Measurements from ENCODE around the gene ACOXL.

ACOXL gene

DNA sequence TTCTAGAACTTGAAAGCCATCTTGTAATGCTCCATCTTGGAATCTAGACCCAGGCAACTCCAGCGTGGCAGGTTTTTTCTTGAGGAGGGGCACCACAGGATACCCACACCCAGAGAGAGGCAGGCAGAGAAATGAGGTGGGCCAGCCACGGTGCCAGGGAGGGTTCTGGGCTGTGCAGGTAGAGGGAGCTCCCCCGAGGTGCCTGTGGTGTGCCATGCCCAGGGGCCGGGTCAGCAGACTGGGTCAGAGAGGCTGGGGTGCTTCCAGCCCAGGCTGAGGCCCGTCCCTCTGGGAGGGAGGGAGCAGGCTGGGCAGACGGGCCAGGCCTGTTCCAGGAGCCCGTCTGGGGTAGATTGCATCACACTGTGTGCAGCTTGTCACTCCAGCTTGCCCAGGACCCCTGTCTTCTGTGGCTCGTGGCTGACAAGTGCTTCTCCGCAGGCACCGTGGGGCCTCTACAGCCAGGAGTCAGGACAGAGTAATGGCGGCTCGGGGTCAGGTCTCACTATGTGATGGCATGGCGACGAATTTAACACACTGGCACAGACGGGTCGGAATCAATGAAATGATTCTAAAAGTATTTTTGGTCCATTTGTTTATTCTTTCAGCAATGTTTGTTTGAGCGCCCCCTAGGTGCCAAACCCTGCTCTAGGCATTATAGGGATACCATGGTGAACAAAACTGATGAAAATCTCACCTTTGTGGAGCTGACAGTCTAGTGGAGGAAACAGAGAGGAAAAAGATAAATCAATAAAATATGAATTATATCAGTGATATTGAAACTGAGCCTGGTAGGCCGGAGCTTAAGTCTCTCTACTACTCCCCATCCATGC is 144.0 kb downstream of the ACOXL start:
- no peak for DNase-seq (ENCODE audit: low read depth)

DNA sequence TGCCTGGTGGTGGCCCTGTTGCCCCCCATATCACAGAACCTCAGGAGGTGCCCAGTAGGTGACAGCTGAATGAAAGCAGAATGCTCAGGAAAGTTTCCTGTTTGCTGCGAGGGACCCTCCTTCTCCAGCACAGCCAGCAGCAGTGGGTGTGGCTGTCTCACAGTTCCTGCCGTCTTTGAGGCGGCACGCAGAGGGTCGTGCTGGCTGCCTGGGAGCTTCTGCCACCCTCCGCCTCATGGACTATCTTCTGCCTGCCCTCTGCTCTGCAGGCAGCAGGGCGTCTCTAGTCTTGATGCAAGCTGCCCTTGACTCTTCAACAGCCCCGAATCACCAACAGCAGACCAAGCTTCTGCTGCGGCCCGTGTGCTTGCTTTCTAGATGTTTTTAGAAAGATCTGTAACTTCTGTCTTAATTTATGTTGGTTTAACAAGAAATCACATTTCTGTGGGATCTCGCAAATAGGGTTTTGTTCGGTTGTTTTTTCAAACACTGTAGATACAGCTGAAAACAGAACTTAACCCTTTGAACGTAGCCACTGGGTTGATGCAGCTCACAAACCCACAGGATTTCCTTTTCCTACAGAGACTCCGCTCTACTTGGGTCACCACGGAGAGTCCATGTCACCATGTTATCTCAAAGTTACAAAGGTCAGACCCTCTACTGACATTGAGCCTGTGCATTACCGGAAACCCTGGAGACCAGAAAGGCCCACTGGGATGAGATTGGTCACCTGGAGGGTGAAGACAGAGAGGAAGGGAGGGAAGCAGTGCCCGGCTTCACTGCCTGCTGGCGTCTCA is 144.9 kb downstream of the ACOXL start:
- DNase-seq (ENCODE audit: low read depth) = no peak

DNA sequence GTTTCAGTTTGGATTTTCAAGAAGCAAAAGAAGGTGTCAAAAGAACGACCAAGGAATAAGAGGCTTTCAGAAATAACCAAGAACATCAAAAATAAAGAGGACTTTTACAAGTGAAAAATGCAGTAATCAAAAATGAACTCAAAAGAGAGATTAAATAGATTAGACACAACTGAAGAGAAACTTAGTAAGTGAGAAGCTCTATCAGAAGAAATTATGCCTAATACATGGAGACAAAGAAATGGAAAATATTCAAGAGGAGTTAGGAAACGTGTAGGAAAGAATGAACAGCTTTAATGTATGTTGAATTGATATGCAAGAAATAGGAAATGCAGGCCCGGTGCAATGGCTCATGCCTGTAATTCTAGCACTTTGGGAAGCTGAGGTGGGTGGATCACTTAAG is 145.8 kb downstream of the ACOXL start:
- no peak for DNase-seq (ENCODE audit: low read depth)

DNA sequence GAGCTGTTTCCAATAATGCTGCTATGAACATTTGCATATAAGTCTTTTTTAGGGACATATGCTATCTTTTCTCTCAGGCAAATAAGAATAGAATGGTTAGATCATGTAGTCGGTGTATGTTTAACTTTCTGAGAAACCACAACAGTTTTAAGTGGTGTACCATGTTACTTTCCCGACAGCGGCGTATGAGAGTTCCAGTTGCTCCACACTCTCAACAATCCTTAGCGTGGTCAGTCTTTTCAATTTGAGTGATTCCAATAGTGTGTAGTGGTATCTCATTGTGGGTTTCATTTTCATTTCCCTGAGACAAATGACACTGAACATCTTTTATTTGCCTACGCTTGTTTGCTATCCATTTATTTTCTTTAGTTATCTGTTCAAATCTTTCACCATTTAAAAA is 149.5 kb downstream of the ACOXL start:
- no peak for DNase-seq (ENCODE audit: low read depth)

DNA sequence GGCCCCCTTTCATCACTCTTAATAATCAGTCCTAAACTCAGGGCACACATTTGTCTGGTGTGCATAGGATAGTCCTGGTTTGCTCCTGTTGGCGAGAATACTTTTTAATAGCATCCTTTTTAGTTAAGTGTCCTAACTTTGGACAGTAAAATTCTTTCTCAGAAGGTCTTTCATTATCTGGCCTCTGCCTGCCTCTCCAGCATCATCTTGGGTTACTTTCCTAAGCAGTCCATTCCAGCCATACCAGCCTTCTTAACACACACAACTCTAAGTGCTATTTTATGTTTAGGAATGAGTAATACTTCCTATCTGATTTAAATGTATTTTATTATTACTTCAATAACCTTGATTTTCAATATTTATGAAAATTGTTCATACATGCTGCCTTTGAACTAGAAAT is 151.0 kb downstream of the ACOXL start:
- no peak for DNase-seq (ENCODE audit: low read depth)

DNA sequence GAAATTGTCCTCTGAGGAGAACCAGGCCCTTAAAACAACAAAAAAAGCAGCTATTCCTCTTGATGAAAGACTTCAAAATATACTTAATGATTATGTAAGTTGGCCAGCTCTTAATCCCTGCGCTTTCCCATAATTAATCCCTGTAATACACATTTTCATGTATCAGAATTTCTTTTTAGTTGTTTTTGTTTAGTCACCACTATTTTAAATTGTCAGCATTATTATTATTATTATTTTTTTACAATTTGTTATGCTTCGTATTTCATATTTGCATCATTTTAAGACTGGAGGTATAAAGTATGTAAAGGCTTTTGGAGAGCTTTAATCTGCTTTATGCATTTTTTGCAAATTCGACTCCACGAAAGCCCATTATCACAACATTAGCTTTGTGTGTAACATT is 152.9 kb downstream of the ACOXL start:
- DNase-seq (ENCODE audit: low read depth) = no peak

DNA sequence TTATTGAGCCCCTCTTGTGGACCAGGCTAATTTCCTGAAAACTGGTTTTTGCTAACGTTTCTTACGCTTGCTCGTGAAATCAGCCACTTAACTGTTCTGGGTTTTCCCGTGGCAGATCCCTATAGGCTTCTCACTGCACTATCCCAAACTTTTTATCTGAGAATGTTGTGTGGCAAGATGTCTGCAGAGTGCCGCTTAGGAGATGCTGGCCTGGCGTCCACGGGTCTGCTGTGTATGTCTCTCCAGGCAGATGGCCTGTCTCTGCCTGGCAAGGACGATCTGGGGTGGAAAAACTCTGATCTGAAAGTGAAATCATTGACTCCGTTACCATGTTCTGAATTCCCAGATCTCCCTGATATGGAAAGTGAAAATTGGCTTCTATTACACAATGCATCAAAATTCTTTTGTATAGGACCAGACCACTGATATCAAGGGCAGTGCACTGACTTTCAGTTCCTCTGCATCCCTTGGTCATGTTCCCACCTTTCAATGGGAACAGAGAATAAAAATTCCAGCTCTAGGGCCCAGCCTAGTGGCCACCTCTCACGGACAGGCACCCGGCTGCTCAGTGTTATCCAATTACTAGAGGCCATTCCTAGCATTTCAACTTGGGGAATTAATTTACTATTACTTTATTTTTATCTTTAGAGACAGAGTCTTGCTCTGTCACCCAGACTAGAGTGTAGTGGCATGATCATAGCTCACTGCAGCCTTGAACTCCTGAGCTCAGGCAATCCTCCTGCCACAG is 154.6 kb downstream of the ACOXL start:
- no peak for DNase-seq (ENCODE audit: low read depth)

DNA sequence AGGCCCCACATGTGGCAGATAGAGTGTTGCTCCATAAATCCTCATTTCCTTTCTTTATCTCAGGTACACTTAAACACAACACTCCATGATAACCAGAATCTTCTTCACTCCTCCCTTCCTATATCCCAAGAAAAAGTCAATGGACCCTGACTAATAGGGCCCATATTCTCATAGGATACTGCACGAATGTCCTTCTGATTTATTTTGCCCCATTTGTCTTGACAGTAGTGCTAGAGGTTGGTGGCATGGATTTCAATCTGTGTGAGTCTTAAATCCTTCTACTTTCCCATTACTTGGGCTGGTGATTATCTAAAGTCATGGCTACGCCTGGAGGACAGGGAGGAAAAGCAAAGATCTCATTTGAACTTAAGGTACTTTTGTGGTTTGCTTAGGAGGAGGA is 156.0 kb downstream of the ACOXL start:
- DNase-seq (ENCODE audit: low read depth) = no peak

DNA sequence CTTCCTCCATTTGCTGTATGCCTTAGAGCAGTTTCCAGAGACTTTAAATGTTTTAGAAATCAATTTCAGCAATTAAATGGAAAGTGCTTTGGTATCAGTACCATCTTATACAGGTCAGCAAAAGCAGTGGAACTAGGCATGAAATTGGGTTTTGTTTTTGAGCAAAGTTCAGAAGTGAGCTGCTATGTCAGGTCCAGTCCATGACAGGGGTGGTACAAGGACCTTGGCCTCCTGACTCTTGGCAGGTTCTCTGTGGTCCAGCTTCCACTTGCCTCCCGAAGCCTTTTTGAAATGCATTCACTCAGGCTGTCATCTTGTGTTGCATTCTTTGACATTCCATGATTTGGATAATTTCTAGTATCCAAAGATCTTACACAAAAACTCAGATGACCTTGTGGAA is 159.3 kb downstream of the ACOXL start:
- DNase-seq (ENCODE audit: low read depth) = no peak

DNA sequence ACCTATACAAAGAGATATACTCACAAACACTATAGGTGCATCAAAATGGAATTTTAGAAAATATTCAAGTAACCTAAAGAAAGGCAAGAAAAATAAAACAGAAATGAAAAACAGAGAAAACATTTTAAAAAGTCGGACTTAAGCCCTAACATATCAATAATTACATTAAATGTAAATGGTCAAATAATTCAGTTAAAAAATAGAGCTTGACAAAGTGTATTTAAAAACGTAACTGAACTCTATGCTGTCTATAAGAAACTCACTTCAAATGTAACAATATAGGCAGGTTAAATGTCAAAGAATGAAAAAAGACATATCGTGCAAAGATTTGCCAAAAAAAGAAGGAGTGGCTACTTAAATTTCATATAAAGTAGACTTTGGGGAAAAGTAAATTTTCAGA is 163.9 kb downstream of the ACOXL start:
- no peak for DNase-seq (ENCODE audit: low read depth)

DNA sequence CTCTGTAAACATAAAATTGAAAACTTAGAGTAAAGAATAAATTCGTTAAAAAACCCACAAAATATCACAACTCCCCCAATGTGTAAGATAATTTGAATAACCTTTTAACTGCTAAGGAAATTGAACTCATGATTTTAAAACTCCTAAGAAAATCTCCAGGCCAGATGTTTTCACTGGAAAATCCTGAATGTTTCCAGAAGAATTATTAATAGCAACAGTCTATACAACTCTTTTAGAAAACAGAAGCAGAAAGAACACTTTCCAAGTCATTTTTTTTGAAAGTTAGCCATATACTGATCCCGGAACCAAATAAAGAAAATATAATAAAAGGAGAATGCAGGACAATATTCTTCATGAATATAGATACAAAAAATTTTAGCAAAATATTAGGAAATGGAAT is 165.6 kb downstream of the ACOXL start:
- DNase-seq (ENCODE audit: low read depth) = no peak

DNA sequence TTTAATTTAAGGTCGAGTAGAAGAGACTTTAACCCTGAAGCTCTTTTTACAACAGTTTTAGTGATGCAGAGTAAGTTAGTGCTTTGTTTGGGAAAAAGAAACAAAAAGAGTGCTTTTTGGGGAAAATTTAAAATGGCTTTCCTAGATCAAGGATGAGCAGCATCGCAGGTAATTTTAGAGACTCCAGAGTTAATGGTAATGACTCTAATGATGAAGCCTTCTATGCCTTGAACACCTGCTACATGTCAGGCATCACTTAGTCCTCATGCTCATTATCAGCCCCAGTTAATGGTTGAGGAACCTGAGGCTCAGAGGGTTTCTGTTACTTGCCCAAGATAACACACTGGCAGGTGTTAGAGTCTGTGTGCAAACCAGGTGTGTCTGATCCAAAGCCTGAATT is 167.8 kb downstream of the ACOXL start:
- no peak for DNase-seq (ENCODE audit: low read depth)

DNA sequence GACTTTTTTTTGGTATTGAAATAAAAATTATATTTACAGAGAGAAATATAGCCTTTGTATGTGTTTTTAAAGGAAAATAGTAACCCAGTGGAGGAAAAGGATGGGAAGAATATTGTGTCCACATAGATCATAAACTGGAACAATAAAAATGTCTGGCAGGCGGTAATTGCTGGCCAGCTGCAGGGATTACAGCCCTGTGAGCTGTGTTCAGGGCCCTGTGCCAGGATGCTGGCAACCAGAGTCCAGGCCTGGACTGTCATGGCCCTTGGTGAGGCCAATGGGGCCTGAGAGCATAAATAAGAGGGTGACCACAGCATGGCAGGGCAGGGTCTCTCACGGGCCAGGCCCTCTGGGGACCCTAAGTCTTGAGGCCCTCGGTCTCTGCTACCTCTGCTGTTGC is 171.2 kb downstream of the ACOXL start:
- DNase-seq (ENCODE audit: low read depth) = no peak

DNA sequence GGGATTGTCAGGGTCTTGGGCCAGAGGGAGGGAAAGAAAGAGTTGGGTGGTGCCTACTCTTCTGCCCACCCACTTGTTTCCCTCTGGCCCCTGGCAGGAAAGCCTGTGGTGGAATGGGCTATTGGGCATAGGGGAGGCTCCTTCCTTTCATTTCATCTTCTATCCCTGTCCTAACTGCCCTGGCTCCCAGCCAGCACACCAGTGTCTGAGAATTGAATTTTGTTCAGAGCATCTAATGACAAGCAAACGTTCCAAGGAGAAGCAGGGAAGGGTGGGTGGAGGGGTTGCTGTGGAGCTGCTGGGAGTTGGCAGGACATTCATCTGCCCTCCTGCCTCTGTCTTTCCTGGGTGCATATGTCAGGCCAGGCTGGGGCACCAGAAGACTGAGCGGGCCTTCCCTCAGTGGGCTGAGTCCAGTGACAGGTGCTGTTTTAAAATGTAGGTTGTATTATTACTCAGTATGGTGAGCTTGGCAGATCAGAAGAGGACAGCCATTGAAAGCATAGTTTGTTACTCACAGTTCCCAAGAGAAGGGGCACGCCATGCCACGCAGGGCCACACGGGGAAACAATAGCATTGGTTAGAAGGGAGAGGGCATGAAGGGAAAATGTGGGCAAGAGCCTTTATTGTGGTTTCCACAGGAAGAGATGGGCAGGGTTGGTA is 171.9 kb downstream of the ACOXL start:
- no peak for DNase-seq (ENCODE audit: low read depth)

DNA sequence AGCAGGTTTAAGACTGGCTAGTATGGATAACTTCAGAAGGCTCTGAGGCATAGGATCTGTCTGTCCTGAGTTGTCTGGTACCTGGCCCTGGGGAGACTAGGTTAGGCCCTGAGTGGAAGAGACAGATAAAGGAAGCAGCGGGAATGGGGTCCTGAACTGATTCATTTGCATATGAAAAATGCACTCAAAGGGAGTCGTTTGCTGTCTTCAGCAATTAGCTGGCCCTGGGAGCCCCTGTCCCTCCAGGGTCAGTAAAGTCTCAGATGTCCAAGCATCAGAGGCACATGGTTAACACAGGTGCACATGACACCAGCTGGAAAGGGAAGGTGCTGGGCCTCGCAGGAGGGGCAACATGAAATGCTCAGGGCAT is 172.4 kb downstream of the ACOXL start:
- no peak for DNase-seq (ENCODE audit: low read depth)

DNA sequence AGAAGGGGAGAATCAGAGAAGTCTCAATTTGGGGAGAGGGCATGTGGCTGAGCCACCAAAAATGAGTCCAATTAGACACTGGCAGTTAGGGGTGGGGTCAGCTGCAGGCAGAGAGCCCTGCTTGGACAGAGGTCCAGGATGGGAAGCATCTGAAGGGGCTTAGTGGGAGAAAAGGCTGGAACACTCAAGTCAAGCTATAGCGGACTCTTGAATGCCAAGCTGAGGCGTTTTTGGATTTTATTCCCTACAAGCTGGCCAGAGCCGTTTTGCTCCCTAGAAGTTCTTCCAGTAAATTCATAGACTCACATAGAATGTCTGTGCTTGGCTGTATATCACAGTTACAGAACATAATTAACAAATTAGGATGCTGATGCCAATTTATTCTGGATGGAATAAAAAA is 172.8 kb downstream of the ACOXL start:
- DNase-seq (ENCODE audit: low read depth) = no peak

DNA sequence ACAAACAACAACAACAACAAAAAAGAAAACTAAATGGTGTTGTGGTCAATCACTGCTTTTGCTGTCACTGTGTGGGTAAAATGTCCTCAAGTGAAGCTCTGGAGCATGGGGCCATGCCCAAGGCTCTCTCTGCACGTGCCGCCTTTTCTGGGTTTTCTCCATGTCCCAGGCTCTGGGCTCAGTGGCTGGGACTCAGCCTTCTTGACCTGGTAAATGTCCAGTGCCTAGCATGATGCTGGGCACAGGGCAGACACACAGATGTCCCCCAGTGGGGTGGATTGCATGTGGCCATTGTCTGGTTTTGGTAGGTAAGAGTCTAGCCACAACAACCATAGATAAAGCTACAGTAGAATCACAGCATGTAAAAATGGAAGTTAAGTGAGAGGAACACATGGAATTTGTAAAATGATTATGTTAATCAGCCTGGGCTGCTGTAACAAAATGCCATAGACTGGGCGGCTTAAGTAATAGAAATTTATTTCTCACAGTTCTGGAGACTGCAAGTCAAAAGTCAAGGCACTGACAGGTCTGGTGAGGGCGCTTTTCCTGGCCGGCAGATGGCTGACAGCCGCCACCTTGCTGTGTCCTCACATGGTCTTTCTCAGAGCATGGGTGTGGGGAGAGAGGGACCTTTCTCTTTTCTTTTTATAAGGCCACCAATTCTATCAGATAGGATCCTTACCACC is 174.4 kb downstream of the ACOXL start:
- DNase-seq (ENCODE audit: low read depth) = no peak

DNA sequence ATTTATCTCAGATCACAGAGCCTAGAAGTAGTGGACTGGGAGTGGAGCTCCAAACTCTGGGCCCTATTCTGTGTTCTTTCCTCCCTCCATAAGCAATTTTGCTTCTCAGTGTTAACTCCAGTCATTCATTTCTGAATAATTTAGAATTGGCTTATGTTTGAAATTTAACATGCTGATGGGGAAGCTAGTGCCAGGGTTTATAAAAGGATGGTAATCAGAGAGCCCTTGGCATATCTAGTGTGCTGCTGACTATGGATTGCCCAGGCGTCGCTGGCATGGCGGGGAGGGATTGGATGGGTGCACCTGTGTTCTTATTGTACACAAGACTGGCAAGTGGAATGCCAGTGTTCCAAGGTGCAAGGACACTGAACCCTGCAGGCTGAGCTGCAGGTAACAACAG is 177.1 kb downstream of the ACOXL start:
- DNase-seq (ENCODE audit: low read depth) = no peak

DNA sequence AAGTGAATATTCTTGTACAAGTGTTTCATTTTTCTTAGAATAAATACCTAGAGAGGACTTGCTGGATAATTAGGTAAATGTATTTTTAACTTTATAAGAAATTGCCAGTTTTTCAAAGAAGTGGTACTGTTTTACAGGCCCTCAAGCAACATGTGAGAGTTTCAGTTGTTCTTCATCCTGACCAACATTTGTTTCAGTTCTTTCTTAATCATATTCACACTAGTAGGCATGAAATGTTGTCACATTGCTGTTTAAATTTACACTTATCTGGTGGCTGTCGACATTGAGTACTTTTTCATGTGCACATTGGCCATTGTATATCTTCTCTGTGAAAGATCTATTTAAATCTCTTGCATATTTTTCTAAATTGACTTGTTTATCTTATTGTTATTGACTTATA is 178.1 kb downstream of the ACOXL start:
- no peak for DNase-seq (ENCODE audit: low read depth)

DNA sequence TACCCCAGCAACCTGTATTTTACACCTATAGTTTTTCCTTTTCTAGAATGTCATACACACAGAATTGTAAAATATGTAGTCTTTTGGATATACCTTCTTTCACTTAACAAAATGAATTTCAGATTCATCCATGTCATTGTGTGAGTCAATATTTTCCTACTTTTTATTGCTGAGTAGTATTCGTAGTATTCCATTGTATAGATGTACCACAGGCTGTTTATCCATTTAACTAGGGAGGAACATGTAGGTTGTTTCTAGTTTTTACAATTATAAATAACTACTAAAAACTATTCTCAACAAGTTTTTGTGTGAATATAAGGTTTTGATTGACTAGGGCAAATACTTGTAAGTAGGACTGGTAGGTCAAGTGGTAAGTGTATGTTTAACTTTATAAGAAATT is 187.4 kb downstream of the ACOXL start:
- DNase-seq (ENCODE audit: low read depth) = no peak

DNA sequence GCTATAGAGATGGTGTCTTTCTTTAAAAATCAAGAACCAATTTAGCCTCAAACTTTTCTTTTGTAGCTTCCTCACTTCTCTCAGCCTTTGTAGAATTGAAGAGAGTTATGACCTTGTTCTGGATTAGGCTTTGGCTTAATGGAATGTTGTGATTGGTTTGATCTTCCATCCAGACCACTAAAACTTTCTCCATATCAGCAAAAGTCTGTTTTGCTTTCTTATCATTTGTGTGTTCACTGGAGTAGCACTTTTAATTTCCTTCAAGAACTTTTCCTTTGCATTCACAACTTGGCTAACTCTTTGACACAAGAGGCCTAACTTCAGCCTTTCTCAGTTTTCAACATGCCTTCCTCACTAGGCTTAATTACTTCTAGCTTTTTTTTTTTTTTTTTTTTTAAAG is 193.1 kb downstream of the ACOXL start:
- DNase-seq (ENCODE audit: low read depth) = no peak

DNA sequence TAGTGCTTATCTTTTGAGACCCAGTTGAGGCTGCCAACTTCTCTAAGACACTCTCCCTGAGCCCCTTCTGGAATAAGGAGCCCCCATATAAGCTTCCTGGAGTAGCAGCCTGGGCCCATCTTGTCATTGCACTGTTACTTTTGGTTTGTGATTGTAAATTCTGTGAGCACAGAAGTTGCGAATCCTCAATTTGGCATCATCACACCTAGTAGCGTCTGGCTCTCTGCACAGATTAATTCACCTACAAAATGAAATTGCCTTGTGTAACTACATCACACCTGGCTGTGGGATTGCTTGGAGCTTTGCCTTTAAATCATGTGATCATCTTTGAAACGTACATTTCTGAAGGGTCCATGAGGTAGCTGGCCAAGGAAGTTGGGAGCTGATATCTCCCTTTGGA is 195.2 kb downstream of the ACOXL start:
- no peak for DNase-seq (ENCODE audit: low read depth)
